Neural cell (in vitro differentiated cells): ENCODE measurements around the gene RAB40B. TPM values are rescaled to one million over a fixed set of nuclear protein-coding genes. Genes with fewer than 3 reads are reported as not detected.

Source experiments
- H2AFZ ChIP-seq: fragments of 200-600, 300-800 bp; sonication (generic), shearing (Covaris generic); 2 replicates; pipeline ENCODE4 v1.6.0; 2014; ENCODE audit warnings: low read depth, mild to moderate bottlenecking, antibody characterized with exemption, low read length, moderate library complexity
- H3F3A ChIP-seq: fragments of 200-600 bp; shearing (Covaris generic); 2 replicates; pipeline ENCODE4 v1.6.1; 2016; ENCODE audit warnings: mild to moderate bottlenecking, moderate library complexity, mixed read lengths, antibody characterized with exemption, low read length; ENCODE audit not compliant: insufficient read depth, poor library complexity, severe bottlenecking
- H3K27ac ChIP-seq: fragments of 200-600, 300-800 bp; sonication (generic), shearing (Covaris generic); 2 replicates; pipeline ENCODE4 v1.5.1; 2014; ENCODE audit warnings: mild to moderate bottlenecking, low read length, moderate library complexity
- H3K27me3 ChIP-seq: fragments of 300-800, 200-600 bp; sonication (generic), shearing (Covaris generic); 2 replicates; pipeline ENCODE4 v1.6.0; 2014; ENCODE audit warnings: mild to moderate bottlenecking, low read depth, low read length, moderate library complexity; ENCODE audit not compliant: insufficient read depth
- H3K36me3 ChIP-seq: fragments of 300-800, 200-600 bp; sonication (generic), shearing (Covaris generic); 2 replicates; pipeline ENCODE4 v1.5.1; 2014; ENCODE audit warnings: mild to moderate bottlenecking, antibody characterized with exemption, low read length, moderate library complexity; ENCODE audit not compliant: insufficient read depth
- H3K4me2 ChIP-seq: fragments of 300-800, 200-600 bp; sonication (generic), shearing (Covaris generic); 2 replicates; pipeline ENCODE4 v1.6.0; 2014; ENCODE audit warnings: mild to moderate bottlenecking, low read length
- H3K4me3 ChIP-seq: fragments of 300-800, 200-600 bp; sonication (generic), shearing (Covaris generic); 2 replicates; pipeline ENCODE4 v1.5.1; 2014; ENCODE audit warnings: mild to moderate bottlenecking, low read length, moderate library complexity
- H3K79me2 ChIP-seq: fragments of 200-600 bp; shearing (Covaris generic); replicated peaks from 2 replicates; pipeline ENCODE4 v1.6.0; 2014; ENCODE audit warnings: mild to moderate bottlenecking, low read length, moderate library complexity; ENCODE audit not compliant: insufficient read depth
- H3K9ac ChIP-seq: fragments of 300-800, 200-600 bp; sonication (generic), shearing (Covaris generic); 2 replicates; pipeline ENCODE4 v1.6.1; 2016; ENCODE audit warnings: mild to moderate bottlenecking, low read length, mixed read lengths
- H3K9me2 ChIP-seq: fragments of 200-600 bp; shearing (Covaris generic); 2 replicates; pipeline ENCODE4 v1.6.1; 2016; ENCODE audit warnings: mild to moderate bottlenecking, low read length, mixed read lengths; ENCODE audit not compliant: insufficient read depth
- H3K9me3 ChIP-seq: fragments of 200-600, 300-800 bp; sonication (generic), shearing (Covaris generic); 2 replicates; pipeline ENCODE4 v1.6.1; 2016; ENCODE audit warnings: mild to moderate bottlenecking, mixed run types, low read length, moderate library complexity, mixed read lengths
- H4K20me1 ChIP-seq: fragments of 200-600 bp; shearing (Covaris generic); 2 replicates; pipeline ENCODE4 v1.6.1; 2016; ENCODE audit warnings: mild to moderate bottlenecking, mixed run types; ENCODE audit not compliant: insufficient read depth
- EP300 ChIP-seq: fragments of 450-650 bp; conservative IDR thresholded peaks from 2 replicates; pipeline ENCODE4 v1.6.1; 2014; ENCODE audit warnings: antibody characterized with exemption, mild to moderate bottlenecking, moderate library complexity; ENCODE audit not compliant: poor library complexity, severe bottlenecking
- EZH2 ChIP-seq: fragments of 200-600, 300-800 bp; shearing (Covaris generic), sonication (generic); IDR thresholded peaks from 2 replicates; pipeline ENCODE4 v1.6.1; 2014; ENCODE audit warnings: antibody characterized with exemption, low read length, borderline replicate concordance, mild to moderate bottlenecking; ENCODE audit not compliant: insufficient read depth, poor library complexity, severe bottlenecking
- MXI1 ChIP-seq: fragments of 450-650 bp; conservative IDR thresholded peaks from 2 replicates; pipeline ENCODE4 v1.6.1; 2014; ENCODE audit warnings: antibody characterized with exemption, mild to moderate bottlenecking; ENCODE audit not compliant: poor library complexity, severe bottlenecking
- POLR2AphosphoS5 ChIP-seq: IDR thresholded peaks from 2 replicates; pipeline ENCODE4 v1.6.1; 2012
- RAD21 ChIP-seq: fragments of 450-650 bp; conservative IDR thresholded peaks from 2 replicates; pipeline ENCODE4 v1.6.1; 2014; ENCODE audit warnings: antibody characterized with exemption, mild to moderate bottlenecking, moderate library complexity
- SMC3 ChIP-seq: fragments of 450-650 bp; conservative IDR thresholded peaks from 2 replicates; pipeline ENCODE4 v1.6.1; 2014; ENCODE audit warnings: antibody characterized with exemption, mild to moderate bottlenecking, moderate library complexity; ENCODE audit not compliant: poor library complexity
- TAF1 ChIP-seq: IDR thresholded peaks from 2 replicates; pipeline ENCODE4 v1.6.1; 2012; ENCODE audit warnings: low read depth
- polyA plus RNA-seq: library from polyadenylated mRNA; depleted of rRNA; stranded (reverse); fragments of >200 nt; gene quantifications from 2 replicates; pipeline ENCODE4 v1.2.3, GENCODE V29; 2014
- TF ChIP-seq, protein P1 (sequence below): IDR thresholded peaks from 2 replicates; pipeline ENCODE4 v1.6.1; 2012; ENCODE audit warnings: borderline replicate concordance
- TF ChIP-seq, protein P2 (sequence below): fragments of 450-650 bp; IDR thresholded peaks from 2 replicates; pipeline ENCODE4 v1.5.1; 2014; ENCODE audit warnings: antibody characterized with exemption, mild to moderate bottlenecking, moderate library complexity; ENCODE audit not compliant: poor library complexity, severe bottlenecking

RAB40B gene
- polyA plus RNA-seq, 1 donor from 2014 or later = 37.2 TPM

DNA sequence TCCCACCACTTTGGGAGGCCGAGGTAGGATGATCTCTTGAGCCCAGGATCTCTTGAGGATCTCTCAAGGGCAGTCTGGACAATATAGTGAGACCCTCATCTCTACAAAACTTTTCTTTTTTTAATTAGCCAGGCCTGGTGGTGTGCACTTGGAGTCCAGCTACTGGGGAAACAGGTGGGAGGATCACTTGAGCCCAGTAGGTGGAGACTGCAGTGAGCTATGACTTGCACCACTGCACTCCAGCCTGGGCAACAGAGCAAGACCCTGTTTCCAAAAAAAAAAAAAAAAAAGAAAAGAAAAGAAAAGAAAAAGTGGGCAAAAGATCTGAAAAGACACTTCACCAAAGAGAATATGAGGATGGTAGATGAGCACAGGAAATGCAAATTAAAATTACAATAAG lies 15.0 kb downstream of the RAB40B start:
- Histone ChIP-seq H3K4me3 (no peak overlapping the region), H4K20me1 (no peaks in the 10 kb centered on the region), H3K9me3 (peaks cover 4% of the 10 kb centered on the region), H3K27me3 (no peaks in the 10 kb centered on the region), H3K9me2 (no peaks in the 10 kb centered on the region), H3K79me2 (no peaks in the 10 kb centered on the region), H3K27ac (no peak overlapping the region), H3K9ac (no peak overlapping the region), H3K36me3 (no peaks in the 10 kb centered on the region), H2AFZ (no peak overlapping the region), H3K4me2 (no peak overlapping the region), H3F3A (no peaks in the 10 kb centered on the region)
- TF ChIP-seq EP300 (no peak), RAD21 (no peak), MXI1 (no peak)

DNA sequence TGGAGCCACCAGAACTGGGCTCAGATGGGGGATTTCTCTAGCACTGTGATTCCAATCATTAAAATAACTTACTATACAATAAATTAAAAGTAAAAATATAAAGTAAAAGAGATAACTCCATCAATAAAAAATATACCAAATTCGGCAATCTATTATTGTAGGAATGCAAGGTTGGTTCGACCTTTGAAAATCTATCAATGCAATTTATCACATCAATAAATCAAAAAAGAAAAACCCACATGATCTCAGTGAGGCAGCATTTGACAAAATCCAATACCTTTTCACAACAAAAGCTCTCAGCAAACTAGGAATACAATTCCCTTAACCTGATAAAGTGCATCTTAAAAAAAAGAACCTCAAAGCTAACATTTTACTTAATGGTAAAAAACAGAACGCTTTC lies 17.0 kb downstream of the RAB40B start:
- Histone ChIP-seq H3K9me2 (no peaks in the 10 kb centered on the region), H2AFZ (no peak overlapping the region), H3K4me3 (no peak overlapping the region), H3F3A (no peaks in the 10 kb centered on the region), H3K27me3 (no peaks in the 10 kb centered on the region), H3K27ac (no peak overlapping the region), H4K20me1 (no peaks in the 10 kb centered on the region), H3K36me3 (no peaks in the 10 kb centered on the region), H3K9me3 (peaks cover 4% of the 10 kb centered on the region), H3K79me2 (no peaks in the 10 kb centered on the region), H3K9ac (no peak overlapping the region), H3K4me2 (no peak overlapping the region)
- TF ChIP-seq SMC3 (no peak), POLR2AphosphoS5 (no peak), RAD21 (no peak), TAF1 (no peak), MXI1 (no peak), EP300 (no peak), EZH2 (no peak)
- TF ChIP-seq, protein P1, sequence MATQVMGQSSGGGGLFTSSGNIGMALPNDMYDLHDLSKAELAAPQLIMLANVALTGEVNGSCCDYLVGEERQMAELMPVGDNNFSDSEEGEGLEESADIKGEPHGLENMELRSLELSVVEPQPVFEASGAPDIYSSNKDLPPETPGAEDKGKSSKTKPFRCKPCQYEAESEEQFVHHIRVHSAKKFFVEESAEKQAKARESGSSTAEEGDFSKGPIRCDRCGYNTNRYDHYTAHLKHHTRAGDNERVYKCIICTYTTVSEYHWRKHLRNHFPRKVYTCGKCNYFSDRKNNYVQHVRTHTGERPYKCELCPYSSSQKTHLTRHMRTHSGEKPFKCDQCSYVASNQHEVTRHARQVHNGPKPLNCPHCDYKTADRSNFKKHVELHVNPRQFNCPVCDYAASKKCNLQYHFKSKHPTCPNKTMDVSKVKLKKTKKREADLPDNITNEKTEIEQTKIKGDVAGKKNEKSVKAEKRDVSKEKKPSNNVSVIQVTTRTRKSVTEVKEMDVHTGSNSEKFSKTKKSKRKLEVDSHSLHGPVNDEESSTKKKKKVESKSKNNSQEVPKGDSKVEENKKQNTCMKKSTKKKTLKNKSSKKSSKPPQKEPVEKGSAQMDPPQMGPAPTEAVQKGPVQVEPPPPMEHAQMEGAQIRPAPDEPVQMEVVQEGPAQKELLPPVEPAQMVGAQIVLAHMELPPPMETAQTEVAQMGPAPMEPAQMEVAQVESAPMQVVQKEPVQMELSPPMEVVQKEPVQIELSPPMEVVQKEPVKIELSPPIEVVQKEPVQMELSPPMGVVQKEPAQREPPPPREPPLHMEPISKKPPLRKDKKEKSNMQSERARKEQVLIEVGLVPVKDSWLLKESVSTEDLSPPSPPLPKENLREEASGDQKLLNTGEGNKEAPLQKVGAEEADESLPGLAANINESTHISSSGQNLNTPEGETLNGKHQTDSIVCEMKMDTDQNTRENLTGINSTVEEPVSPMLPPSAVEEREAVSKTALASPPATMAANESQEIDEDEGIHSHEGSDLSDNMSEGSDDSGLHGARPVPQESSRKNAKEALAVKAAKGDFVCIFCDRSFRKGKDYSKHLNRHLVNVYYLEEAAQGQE = no peak
- TF ChIP-seq, protein P2, sequence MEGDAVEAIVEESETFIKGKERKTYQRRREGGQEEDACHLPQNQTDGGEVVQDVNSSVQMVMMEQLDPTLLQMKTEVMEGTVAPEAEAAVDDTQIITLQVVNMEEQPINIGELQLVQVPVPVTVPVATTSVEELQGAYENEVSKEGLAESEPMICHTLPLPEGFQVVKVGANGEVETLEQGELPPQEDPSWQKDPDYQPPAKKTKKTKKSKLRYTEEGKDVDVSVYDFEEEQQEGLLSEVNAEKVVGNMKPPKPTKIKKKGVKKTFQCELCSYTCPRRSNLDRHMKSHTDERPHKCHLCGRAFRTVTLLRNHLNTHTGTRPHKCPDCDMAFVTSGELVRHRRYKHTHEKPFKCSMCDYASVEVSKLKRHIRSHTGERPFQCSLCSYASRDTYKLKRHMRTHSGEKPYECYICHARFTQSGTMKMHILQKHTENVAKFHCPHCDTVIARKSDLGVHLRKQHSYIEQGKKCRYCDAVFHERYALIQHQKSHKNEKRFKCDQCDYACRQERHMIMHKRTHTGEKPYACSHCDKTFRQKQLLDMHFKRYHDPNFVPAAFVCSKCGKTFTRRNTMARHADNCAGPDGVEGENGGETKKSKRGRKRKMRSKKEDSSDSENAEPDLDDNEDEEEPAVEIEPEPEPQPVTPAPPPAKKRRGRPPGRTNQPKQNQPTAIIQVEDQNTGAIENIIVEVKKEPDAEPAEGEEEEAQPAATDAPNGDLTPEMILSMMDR = no peak
